HUDEP-2 (cell line): ENCODE results near the gene DLEC1.
"Not testable (repeated sequence)": the region's sequence is repeated elsewhere in the genome, so short reads cannot be mapped to it uniquely, and the experiment has no call there.

ENCODE experiments used
- DNase-seq, 76 experiments: peaks; one replicate each; lab custom pipeline; 2025; ENCODE audit not compliant: unreplicated experiment in 76 of 76; lab: John Stamatoyannopoulos, UW

DLEC1 gene

DNA sequence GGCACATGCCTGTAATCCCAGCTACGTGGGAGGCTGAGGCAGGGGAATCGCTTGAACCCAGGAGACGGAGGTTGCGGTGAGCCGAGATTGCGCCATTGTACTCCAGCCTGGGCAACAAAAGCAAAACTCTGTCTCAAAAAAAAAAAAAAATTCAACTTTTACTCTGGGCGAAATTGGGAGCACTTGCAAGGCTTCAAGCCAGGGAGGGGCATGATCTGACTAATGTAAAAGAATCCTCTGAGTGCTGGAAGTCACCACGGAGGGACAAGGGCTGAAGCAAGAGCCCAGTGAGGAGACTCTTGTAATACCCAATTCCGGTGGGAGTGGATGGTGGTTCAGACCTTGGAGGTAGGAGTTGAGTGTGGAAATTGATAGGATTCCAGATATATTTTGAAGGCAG is 4.7 kb upstream of the DLEC1 start:
- DNase-seq: not testable (repeated sequence)

DNA sequence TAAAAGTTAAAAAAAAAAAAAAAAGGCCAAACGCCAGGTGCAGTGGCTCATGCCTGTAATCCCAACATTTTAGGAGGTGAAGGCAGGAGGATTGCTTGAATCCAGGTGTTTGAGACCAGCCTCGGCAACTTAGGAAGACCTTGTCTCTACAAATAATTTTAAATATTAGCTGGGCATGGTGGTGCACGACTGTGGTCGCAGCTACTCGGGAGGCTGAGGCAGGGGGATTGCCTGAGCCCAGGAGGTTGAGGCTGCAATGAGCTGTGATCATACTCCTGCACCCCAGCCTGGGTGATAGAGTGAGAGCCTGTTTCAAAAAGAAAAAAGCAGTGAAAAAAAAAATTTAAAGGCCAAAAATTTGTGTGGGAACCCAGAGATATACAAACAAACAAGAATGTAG is 2.7 kb upstream of the DLEC1 start:
- DNase-seq: no peak

GRCh38 chr3:38036906-38037305 is 2.1 kb upstream of the DLEC1 start:
- DNase-seq: no peak

- no peak for DNase-seq
Observed at GRCh38 chr3:38038447-38038911, 529 bp upstream of the DLEC1 start.

- peak in 26 of 76 experiments; percentile 2 to 26 (median 12) for DNase-seq
Observed at GRCh38 chr3:38039899-38040261, 872 bp downstream of the DLEC1 start.

GRCh38 chr3:38040401-38040800 is 1.4 kb downstream of the DLEC1 start:
- DNase-seq: no peak

DNA sequence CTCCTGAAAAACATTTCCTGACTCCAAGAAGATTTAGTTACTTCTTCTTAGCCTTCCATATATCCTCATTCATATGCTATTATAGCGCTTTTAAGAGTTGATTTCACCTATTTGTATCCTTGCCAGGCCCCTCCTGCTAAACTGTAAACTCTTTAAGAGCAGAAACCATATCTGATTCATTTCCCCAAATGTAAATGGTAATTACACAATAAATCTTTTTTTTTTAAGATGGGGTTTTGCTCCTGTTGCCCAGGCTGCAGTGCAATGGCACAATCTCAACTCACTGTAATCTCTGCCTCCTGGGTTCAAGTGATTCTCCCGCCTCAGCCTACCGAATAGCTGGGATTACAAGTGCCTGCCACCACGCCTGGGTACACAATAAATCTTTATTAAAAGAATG is 4.5 kb downstream of the DLEC1 start:
- no peak for DNase-seq

- DNase-seq: no peak
Observed at GRCh38 chr3:38046027-38046426, 7.0 kb downstream of the DLEC1 start.

DNA sequence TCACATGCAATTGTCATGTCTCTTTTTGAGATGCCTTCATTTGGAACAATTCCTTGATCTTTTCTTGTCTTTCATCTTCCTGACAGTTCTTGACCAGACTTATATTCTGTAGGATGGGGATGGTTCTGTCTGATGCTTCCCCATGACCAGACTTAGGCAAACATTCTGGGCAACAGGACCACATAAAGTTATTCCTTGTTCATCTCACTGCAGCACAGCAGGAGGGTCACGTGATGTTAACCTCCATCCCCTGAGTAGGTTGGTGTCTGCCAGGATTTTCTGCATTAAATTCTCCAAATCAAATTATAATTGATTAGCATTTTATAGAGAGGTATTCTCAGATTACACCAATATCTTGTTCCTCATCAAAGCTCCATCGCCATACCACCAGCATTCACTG is 7.8 kb downstream of the DLEC1 start:
- no peak for DNase-seq

GRCh38 chr3:38047896-38048295 is 8.9 kb downstream of the DLEC1 start:
- no peak for DNase-seq

GRCh38 chr3:38049358-38050126 is 10.5 kb downstream of the DLEC1 start:
- no peak for DNase-seq

GRCh38 chr3:38051131-38051530 is 12.1 kb downstream of the DLEC1 start:
- no peak for DNase-seq

- DNase-seq: not testable (repeated sequence)
Observed at GRCh38 chr3:38053286-38053685, 14.3 kb downstream of the DLEC1 start.

- not testable (repeated sequence) for DNase-seq
Observed at GRCh38 chr3:38053813-38054498, 14.9 kb downstream of the DLEC1 start.

DNA sequence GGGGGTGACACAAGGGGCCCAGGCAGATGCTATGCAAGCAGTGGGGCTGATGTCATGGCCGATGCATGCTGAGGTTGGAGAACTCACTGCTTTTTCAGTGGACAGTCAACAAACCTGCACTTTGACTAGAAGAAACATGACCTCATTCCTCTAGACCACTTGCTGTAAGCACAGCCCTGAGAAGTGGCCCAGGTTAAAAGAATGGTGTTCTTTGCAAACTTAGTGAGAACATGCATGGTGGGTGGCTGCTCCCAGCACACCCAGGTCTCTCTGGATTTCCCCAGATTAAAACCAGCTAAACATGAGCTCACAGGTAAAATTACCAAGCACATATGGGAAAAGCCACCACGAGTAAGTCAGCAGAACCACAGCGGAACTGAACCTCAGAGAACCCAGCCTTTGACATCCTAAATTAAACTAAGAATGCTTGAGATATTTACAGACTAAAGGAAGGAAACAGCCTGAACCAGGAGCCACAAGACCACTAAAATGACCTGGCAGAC is 15.5 kb downstream of the DLEC1 start:
- DNase-seq: no peak

GRCh38 chr3:38059148-38059547 is 20.1 kb downstream of the DLEC1 start:
- DNase-seq: no peak

DNA sequence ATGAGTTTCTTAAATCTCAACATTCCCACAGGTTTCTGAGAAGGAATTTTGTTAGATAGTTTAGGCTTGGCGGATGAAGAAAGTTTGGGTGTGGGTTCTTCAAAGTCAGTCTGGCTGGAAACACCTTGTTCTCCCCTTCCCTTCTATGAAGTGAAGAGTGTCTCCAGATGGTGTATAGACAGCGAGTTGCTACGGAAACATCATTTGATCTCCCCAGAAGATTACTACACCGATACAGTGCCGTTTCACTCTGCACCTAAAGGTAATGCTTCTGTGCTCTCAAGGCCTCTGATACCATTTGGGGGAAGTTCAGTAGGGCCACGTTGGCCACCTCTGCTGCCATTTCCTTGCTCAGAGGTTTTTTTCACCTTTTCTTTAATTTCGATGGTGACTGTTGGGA is 20.6 kb downstream of the DLEC1 start:
- no peak for DNase-seq

DNA sequence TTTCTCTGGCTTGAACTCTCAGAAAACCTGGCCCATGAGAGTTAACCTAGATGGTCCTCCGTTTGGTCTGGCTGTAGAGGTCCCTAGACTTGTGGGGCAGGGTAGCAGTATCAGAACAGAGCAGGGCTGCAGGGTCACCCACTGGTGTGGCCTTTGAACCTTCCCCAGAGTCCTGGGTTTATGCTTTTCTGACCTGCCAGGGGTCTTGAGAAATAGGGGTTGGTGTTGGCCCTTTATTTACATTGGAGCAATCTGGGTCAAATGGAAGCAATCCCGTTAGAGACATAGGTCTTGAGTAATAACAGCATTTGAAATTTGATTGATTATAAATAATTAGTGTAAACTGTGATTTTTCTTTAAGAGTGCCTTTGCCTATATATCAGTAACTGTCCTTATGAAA is 23.8 kb downstream of the DLEC1 start:
- DNase-seq: no peak

GRCh38 chr3:38064453-38064852 is 25.4 kb downstream of the DLEC1 start:
- DNase-seq: not testable (repeated sequence)

GRCh38 chr3:38067508-38068233 is 28.7 kb downstream of the DLEC1 start:
- no peak for DNase-seq

- no peak for DNase-seq
Observed at GRCh38 chr3:38070013-38070412, 31.0 kb downstream of the DLEC1 start.
